ENCODE data around the gene DIAPH2. TPM values are rescaled to one million over a fixed set of nuclear protein-coding genes. Genes with fewer than 3 reads are reported as not detected.
A peak's percentile ranks its signal among the peaks of the same experiment; 100 is the strongest.

Gene DIAPH2
- total and polyA plus RNA-seq, 2 donors (not counting 1 experiment from before 2014, with no cell fraction given), result 4.2 to 32.4 TPM

- Histone ChIP-seq H2AFZ (ENCODE audit: insufficient read depth, low read depth, low read length, poor library complexity, severe bottlenecking) (no peak overlapping the region), H3K36me3 (replicated peaks in 1 of 2; ENCODE audit: control extremely low read depth in 1 of 2, control insufficient read depth in 1 of 2, extremely low read depth in 1 of 2, insufficient read depth in 2 of 2, low read length in 1 of 2) (no peaks in the 10 kb centered on the region), H3K27ac (ENCODE audit: low read length in 2 of 2) (no peak overlapping the region), H3K27me3 (replicated peaks in 1 of 4; ENCODE audit: control extremely low read depth in 1 of 4, control insufficient read depth in 3 of 4, insufficient read depth in 4 of 4, low read length in 3 of 4) (no peaks in the 10 kb centered on the region), H3K4me1 (ENCODE audit: control insufficient read depth in 2 of 2, insufficient read depth in 2 of 2, low read length in 2 of 2) (peaks cover 0 to 5% of the 10 kb centered on the region in 2 donors), H3K79me2 (ENCODE audit: control insufficient read depth, insufficient read depth, low read length) (peaks cover 5% of the 10 kb centered on the region), H3K9ac (ENCODE audit: low read length) (peak overlapping the region; percentile 6), H4K20me1 (ENCODE audit: control insufficient read depth, insufficient read depth, low read length, poor library complexity, severe bottlenecking) (no peaks in the 10 kb centered on the region), H3K9me3 (ENCODE audit: control extremely low read depth in 1 of 3, control insufficient read depth in 2 of 3, insufficient read depth in 1 of 3, low read length in 2 of 3) (no peaks in the 10 kb centered on the region), H3K4me2 (replicated peaks; ENCODE audit: low read depth, low read length, poor library complexity, severe bottlenecking) (no peak overlapping the region), H3K4me3 (ENCODE audit: control extremely low read depth in 1 of 5, extremely low read depth in 1 of 5, insufficient read depth in 1 of 5, low read depth in 2 of 5, low read length in 4 of 5) (no peak overlapping the region)
- no peaks in the 10 kb centered on the region for H3K9me3 Mint-ChIP-seq (ENCODE audit: insufficient read depth)
- ChIA-PET POLR2A (no interaction called here), CTCF (no interaction called here)
- peaks cover 19% of the 10 kb centered on the region for H3K4me1 Mint-ChIP-seq
- no peaks in the 10 kb centered on the region for H3K27me3 Mint-ChIP-seq
- TF ChIP-seq CTCF (IDR thresholded peaks at IDR 0.05) (no peak), EZH2 (IDR thresholded peaks at IDR 0.05; ENCODE audit: borderline replicate concordance, insufficient read depth, low read depth, low read length, poor library complexity, severe bottlenecking) (no peak)
- no peak overlapping the region for H3K4me3 Mint-ChIP-seq
- intact Hi-C loops (cut with micrococcal nuclease), result no loop called here
- peak; percentile 2 for DNase-seq
- H3K27ac Mint-ChIP-seq, result no peak overlapping the region
- ATAC-seq (ENCODE audit: low read depth), result no peak
Observed at GRCh38 chrX:96721354-96721753, 36.7 kb downstream of the DIAPH2 start.

- no peak for DNase-seq
- no peak overlapping the region for H3K27ac Mint-ChIP-seq
- no peaks in the 10 kb centered on the region for H3K9me3 Mint-ChIP-seq (ENCODE audit: insufficient read depth)
- H3K4me1 Mint-ChIP-seq, result peaks cover 15% of the 10 kb centered on the region
- H4K20me1 ChIP-seq (ENCODE audit: control insufficient read depth, insufficient read depth, low read length, poor library complexity, severe bottlenecking), result no peaks in the 10 kb centered on the region
- no CpG with 5 or more reads among the region's 2 CpGs for WGBS (ENCODE audit: insufficient coverage)
- H3K27me3 ChIP-seq (replicated peaks in 1 of 4; ENCODE audit: control extremely low read depth in 1 of 4, control insufficient read depth in 3 of 4, insufficient read depth in 4 of 4, low read length in 3 of 4), result no peaks in the 10 kb centered on the region
- no peak for TF ChIP-seq CTCF (IDR thresholded peaks at IDR 0.05)
- TF ChIP-seq EZH2 (IDR thresholded peaks at IDR 0.05; ENCODE audit: borderline replicate concordance, insufficient read depth, low read depth, low read length, poor library complexity, severe bottlenecking), result no peak
- no peak for ATAC-seq (ENCODE audit: low read depth)
- H3K4me3 Mint-ChIP-seq, result no peak overlapping the region
- peaks cover 0 to 5% of the 10 kb centered on the region in 2 donors for H3K4me1 ChIP-seq (ENCODE audit: control insufficient read depth in 2 of 2, insufficient read depth in 2 of 2, low read length in 2 of 2)
- ChIA-PET CTCF (no interaction called here), POLR2A (interaction anchor here (0.6 to 0.7 kb wide), 2 partner anchors 31 to 707 kb away, joined by 3 to 4 read pairs; no protein-coding TSS in a partner anchor)
- peaks cover 5% of the 10 kb centered on the region for H3K79me2 ChIP-seq (ENCODE audit: control insufficient read depth, insufficient read depth, low read length)
- H3K9ac ChIP-seq (ENCODE audit: low read length), result no peak overlapping the region
- intact Hi-C loops (cut with micrococcal nuclease), result no loop called here
- H3K36me3 ChIP-seq (replicated peaks in 1 of 2; ENCODE audit: control extremely low read depth in 1 of 2, control insufficient read depth in 1 of 2, extremely low read depth in 1 of 2, insufficient read depth in 2 of 2, low read length in 1 of 2), result no peaks in the 10 kb centered on the region
- no peaks in the 10 kb centered on the region for H3K9me3 ChIP-seq (ENCODE audit: control extremely low read depth in 1 of 3, control insufficient read depth in 2 of 3, insufficient read depth in 1 of 3, low read length in 2 of 3)
- no peak overlapping the region for H3K4me3 ChIP-seq (ENCODE audit: control extremely low read depth in 1 of 5, extremely low read depth in 1 of 5, insufficient read depth in 1 of 5, low read depth in 2 of 5, low read length in 4 of 5)
- no peak overlapping the region for H3K4me2 ChIP-seq (replicated peaks; ENCODE audit: low read depth, low read length, poor library complexity, severe bottlenecking)
- no peak overlapping the region for H3K27ac ChIP-seq (ENCODE audit: low read length in 2 of 2)
- H2AFZ ChIP-seq (ENCODE audit: insufficient read depth, low read depth, low read length, poor library complexity, severe bottlenecking), result no peak overlapping the region
- H3K27me3 Mint-ChIP-seq, result no peaks in the 10 kb centered on the region
Observed at GRCh38 chrX:96722781-96723180, 38.1 kb downstream of the DIAPH2 start.

Measured in B cell (primary cell).